Superior temporal gyrus (tissue), 1 donor: ENCODE data around the gene DTHD1.

Source experiments
- DNase-seq: peaks from one replicate; pipeline ENCODE4 v3.0.0-alpha.2; 2016; ENCODE audit errors: extremely low spot score

The DTHD1 gene

GRCh38 chr4:36343501-36344175, 62.2 kb downstream of the DTHD1 start:
- DNase-seq: no peak

- peak; percentile 44 for DNase-seq
These were observed 67.1 kb downstream of the DTHD1 start for GRCh38 chr4:36348403-36348938.

GRCh38 chr4:36349938-36350549, 68.6 kb downstream of the DTHD1 start:
- DNase-seq: peak; percentile 73

GRCh38 chr4:36351082-36351666, 69.8 kb downstream of the DTHD1 start:
- DNase-seq: peak; percentile 94

GRCh38 chr4:36353998-36354397, 72.6 kb downstream of the DTHD1 start:
- no peak for DNase-seq

GRCh38 chr4:36358173-36358572, 76.8 kb downstream of the DTHD1 start:
- no peak for DNase-seq

- no peak for DNase-seq
These were observed 79.3 kb downstream of the DTHD1 start for GRCh38 chr4:36360755-36361154.

- DNase-seq: no peak
These were observed 81.6 kb downstream of the DTHD1 start for GRCh38 chr4:36363024-36363423.

- DNase-seq: no peak
These were observed 93.6 kb downstream of the DTHD1 start for GRCh38 chr4:36374836-36375511.

- no peak for DNase-seq
These were observed 104.6 kb downstream of the DTHD1 start for GRCh38 chr4:36385951-36386571.

GRCh38 chr4:36386691-36387090, 105.3 kb downstream of the DTHD1 start:
- DNase-seq: peak; percentile 72

- DNase-seq: no peak
These were observed 107.3 kb downstream of the DTHD1 start for GRCh38 chr4:36388710-36389109.

GRCh38 chr4:36391411-36391810, 110.0 kb downstream of the DTHD1 start:
- DNase-seq: no peak

GRCh38 chr4:36392024-36392423, 110.6 kb downstream of the DTHD1 start:
- DNase-seq: no peak

GRCh38 chr4:36392916-36393315, 111.5 kb downstream of the DTHD1 start:
- DNase-seq: no peak
